Urinary bladder (tissue), 4 donors: Measurements from ENCODE around the gene TFPI. TPM values are rescaled to one million over a fixed set of nuclear protein-coding genes. Genes with fewer than 3 reads are reported as not detected.
"Not testable (repeated sequence)": the region's sequence is repeated elsewhere in the genome, so short reads cannot be mapped to it uniquely, and the experiment has no call there.

Experiments used
- DNase-seq: peaks from one replicate; pipeline ENCODE4 v3.0.0-alpha.2; 2015; ENCODE audit errors: extremely low spot score
- H3K27ac ChIP-seq: one replicate; pipeline ENCODE4 v1.5.1; 2013; ENCODE audit warnings: low read depth, mild to moderate bottlenecking, moderate library complexity
- H3K36me3 ChIP-seq: one replicate; pipeline ENCODE4 v1.6.1; 2013; ENCODE audit warnings: mild to moderate bottlenecking, moderate library complexity; ENCODE audit not compliant: insufficient read depth
- H3K4me1 ChIP-seq: one replicate; pipeline ENCODE4 v1.6.1; 2013; ENCODE audit warnings: mild to moderate bottlenecking, moderate library complexity; ENCODE audit not compliant: insufficient read depth
- H3K4me3 ChIP-seq: one replicate; pipeline ENCODE4 v1.5.1; 2013; ENCODE audit warnings: low read depth, low read length
- WGBS: extraction: QIAGEN DNeasy Blood & Tissue Kit; methylation state at CpG from one replicate; pipeline ENCODE4 v1.1.7; 2013; 5-methylcytosine and 5-hydroxymethylcytosine counted together
- polyA plus RNA-seq: library from polyadenylated mRNA; stranded (reverse); fragments of 200-250 nt; gene quantifications from one replicate; pipeline ENCODE4 v1.2.3, GENCODE V29; 2013
- total RNA-seq: library from RNA; depleted of rRNA; stranded (reverse); fragments of >200 nt; gene quantifications from one replicate; pipeline ENCODE4 v1.2.3, GENCODE V29; 2014
- donor health status: healthy with polysubstance abuse.
- donor health status: healthy.

Gene TFPI
- total and polyA plus RNA-seq, 2 donors: 63.3 to 177 TPM

GRCh38 chr2:187529248-187529976 is 24.8 kb downstream of the TFPI start:
- 90% methylated on average over 3 of the region's 3 CpGs for WGBS

DNA sequence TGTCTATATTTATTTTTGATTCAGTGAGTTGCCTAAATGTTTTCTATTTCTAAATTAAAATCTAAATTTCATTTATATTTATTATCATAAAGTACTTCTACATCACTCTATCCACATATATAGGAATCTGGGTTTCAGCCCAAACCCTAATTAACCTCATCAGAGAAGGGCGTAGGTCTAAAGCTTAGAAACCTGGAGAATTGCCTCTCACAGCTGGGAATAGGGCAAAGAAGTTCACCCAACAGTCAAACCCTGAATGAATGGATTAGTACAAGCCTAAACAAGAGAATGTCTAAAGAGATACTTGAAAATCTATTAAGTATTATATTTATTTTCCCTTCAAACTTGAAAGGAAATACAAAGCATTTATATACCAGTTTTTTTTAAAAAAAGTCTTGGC is 26.2 kb downstream of the TFPI start:
- Histone ChIP-seq H3K27ac (no peak overlapping the region), H3K36me3 (no peaks in the 10 kb centered on the region), H3K4me3 (no peak overlapping the region), H3K4me1 (no peaks in the 10 kb centered on the region)
- DNase-seq: no peak
- WGBS: 49% methylated on average over 1 of the region's 1 CpG

More at GRCh38 chr2:187529248-187529976, 24.8 kb downstream of the TFPI start:
- H3K4me1 ChIP-seq: no peaks in the 10 kb centered on the region
- no peak overlapping the region for H3K27ac ChIP-seq
- no peak overlapping the region for H3K4me3 ChIP-seq
- DNase-seq: no peak
- H3K36me3 ChIP-seq: no peaks in the 10 kb centered on the region

- H3K36me3 ChIP-seq: no peaks in the 10 kb centered on the region
- DNase-seq: no peak
- 19% methylated on average over 4 of the region's 4 CpGs for WGBS
- H3K4me1 ChIP-seq: no peaks in the 10 kb centered on the region
- H3K27ac ChIP-seq: no peak overlapping the region
- no peak overlapping the region for H3K4me3 ChIP-seq
Measured at GRCh38 chr2:187527262-187527661, 27.0 kb downstream of the TFPI start.

GRCh38 chr2:187526792-187527191 is 27.4 kb downstream of the TFPI start:
- Histone ChIP-seq H3K27ac (no peak overlapping the region), H3K4me3 (no peak overlapping the region), H3K36me3 (no peaks in the 10 kb centered on the region), H3K4me1 (no peaks in the 10 kb centered on the region)
- DNase-seq: no peak

DNA sequence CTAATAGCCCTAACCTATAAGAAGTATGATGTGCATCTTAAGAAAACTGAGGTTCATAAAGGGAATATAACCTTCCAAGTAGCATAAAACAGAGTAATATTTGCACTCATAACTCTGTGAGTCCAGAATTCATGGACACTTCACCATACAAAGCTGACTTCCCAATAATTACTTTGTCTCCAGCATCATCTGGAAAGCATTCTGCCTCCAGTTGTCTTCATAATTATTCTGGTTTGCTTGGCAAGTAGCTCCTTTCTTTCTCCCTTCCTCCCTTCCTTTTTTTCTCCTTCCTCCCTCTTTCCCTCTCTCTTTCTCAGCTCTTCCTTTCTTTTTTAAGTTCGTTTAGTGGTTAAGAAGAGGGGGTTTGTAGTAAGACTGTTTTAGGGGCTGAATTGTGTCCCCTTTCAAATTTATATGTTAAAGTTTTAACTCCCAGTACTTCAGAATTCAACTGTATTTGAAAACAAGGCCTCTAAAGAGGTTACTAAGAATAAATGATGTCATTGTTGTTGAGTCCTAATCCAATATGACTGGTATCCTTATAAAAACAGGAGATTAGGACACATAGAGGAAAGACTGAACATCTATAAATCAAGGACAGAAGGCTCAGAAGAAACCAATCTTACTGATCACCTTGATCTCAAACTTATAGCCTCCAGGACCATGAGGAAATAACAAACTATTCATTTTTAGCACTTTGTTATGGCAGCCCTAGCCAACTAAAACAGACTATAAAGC is 28.9 kb downstream of the TFPI start:
- Histone ChIP-seq H3K4me3 (no peak overlapping the region), H3K36me3 (no peaks in the 10 kb centered on the region), H3K4me1 (no peaks in the 10 kb centered on the region), H3K27ac (no peak overlapping the region)
- DNase-seq: no peak
- WGBS: 82% methylated on average over 1 of the region's 1 CpG

DNA sequence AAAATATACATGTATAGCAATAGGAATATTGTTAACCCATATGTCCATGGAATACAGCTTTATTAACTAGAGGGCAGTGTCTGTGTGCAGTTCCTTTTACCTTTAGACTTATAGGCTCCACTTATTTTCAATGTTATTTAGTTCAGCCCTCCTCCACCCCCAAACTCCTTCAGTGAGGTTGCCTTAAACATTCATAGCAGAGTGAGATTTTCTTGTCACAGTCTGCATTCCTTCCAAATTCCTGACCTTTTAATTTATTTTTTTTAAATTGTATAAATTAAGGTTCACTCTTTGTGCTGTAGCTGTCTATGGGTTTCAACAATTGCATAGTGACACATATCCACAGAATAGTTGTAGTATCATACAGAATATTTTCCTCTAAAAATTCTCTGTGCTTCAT is 30.9 kb downstream of the TFPI start:
- no peak overlapping the region for H3K4me3 ChIP-seq
- no peaks in the 10 kb centered on the region for H3K36me3 ChIP-seq
- H3K4me1 ChIP-seq: no peaks in the 10 kb centered on the region
- H3K27ac ChIP-seq: no peak overlapping the region
- no peak for DNase-seq

- 97% methylated on average over 7 of the region's 7 CpGs for WGBS
- Histone ChIP-seq H3K4me1 (no peaks in the 10 kb centered on the region), H3K4me3 (no peak overlapping the region), H3K27ac (no peak overlapping the region), H3K36me3 (no peaks in the 10 kb centered on the region)
- no peak for DNase-seq
Measured at GRCh38 chr2:187520121-187520624, 34.1 kb downstream of the TFPI start.

DNA sequence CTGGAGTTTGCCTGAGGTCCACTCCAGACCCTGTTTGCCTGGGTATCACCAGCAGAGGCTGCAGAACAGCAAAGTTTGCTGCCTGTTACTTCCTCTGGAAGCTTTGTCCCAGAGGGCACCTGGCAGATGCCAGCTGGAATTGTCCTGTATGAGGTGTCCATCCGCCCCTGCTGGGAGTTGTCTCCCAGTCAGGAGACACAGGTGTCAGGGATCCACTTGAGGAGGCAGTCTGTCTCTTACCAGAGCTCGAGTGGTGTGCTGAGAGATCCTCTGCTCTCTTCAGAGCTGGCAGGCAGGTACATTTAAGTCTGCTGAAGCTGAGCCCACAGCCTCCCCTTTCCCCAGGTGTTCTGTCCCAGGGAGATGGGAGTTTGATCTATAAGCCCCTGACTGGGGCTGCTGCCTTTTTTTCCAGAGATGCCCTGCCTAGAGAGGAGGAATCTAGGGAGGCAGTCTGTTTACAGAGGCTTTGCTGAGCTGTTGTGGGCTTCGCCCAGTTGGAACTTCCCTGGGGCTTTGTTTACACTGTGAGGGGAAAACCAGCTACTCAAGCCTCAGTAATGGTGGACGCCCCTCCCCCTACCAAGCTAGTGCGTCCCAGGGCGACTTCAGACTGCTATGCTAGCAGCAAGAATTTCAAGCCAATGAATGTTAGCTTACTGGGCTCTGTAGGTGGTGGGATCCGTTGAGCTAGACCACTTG is 34.7 kb downstream of the TFPI start:
- WGBS: 83% methylated on average over 7 of the region's 7 CpGs
- Histone ChIP-seq H3K4me3 (no peak overlapping the region), H3K36me3 (no peaks in the 10 kb centered on the region), H3K27ac (no peak overlapping the region), H3K4me1 (no peaks in the 10 kb centered on the region)
- no peak for DNase-seq

DNA sequence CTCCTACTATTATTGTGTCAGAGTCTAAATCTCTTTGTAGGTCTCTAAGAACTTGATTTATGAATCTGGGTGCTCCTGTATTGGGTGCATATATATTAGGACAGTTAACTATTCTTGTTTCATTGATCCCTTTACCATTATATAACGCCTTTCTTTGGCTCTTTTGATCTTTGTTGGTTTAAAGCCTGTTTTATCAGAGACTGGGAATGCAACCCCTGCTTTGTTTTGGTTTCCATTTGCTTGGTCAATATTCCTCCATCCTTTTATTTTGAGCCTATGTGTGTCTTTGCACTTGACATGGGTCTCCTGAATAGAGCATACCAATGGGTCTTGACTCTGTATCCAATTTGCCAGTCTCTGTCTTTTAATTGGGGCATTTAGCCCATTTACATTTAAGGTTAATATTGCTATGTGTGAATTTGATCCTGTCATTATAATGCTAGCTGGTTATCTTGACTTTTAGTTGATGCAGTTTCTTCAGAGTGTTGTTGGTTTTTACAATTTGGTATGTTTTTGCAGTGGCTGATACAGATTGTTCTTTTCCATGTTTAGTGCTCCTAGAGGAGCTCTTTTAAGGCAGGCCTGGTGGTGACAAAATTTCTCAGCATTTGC is 36.4 kb downstream of the TFPI start:
- not testable (repeated sequence) for H3K4me1 ChIP-seq, H3K4me3 ChIP-seq, H3K36me3 ChIP-seq, H3K27ac ChIP-seq, DNase-seq
- WGBS: 98% methylated on average over 1 of the region's 1 CpG

DNA sequence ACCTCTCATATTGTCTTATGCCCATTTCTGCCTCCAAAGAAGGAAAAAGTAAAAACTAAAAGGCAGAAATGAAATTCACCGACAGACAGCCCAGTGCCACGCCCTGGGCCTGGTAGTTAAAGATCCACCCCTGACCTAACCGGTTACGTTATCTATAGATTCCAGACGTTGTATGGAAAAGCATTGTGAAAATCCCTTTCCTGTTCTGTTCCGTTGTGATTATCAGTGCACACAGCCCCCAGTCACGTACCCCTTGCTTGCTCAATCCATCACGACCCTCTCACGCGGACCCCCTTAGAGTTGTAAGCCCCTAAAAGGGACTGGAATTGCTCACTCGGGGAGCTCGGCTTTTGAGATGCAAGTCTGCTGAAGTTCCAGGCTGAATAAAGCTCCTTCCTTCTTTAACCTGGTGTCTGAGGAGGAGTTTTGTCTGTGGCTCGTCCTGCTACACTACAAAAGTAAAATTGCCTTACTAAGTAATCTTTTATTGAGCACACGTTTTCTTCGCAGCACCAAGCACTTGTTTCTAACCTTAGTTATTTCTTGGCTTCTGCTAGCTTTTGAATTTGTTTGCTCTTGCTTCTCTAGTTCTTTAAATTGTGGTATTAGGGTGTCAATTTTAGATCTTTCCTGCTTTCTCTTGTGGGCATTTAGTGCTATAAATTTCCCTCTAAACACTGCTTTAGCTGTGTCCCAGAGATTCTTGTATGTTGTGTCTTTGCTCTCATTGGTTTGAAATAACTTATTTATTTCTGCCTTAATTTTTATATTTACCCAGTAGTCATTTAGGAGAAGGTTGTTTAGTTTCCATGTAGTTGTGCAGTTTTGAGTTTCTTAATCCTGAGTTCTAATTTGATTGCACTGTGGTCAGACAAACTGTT is 37.4 kb downstream of the TFPI start:
- not testable (repeated sequence) for DNase-seq, H3K27ac ChIP-seq, H3K36me3 ChIP-seq, H3K4me3 ChIP-seq, H3K4me1 ChIP-seq
- WGBS: 93% methylated on average over 15 of the region's 15 CpGs

- no peaks in the 10 kb centered on the region for H3K36me3 ChIP-seq
- no peaks in the 10 kb centered on the region for H3K4me1 ChIP-seq
- 96% methylated on average over 4 of the region's 4 CpGs for WGBS
- DNase-seq: no peak
- no peak overlapping the region for H3K4me3 ChIP-seq
- no peak overlapping the region for H3K27ac ChIP-seq
Measured at GRCh38 chr2:187514930-187515329, 39.3 kb downstream of the TFPI start.

DNA sequence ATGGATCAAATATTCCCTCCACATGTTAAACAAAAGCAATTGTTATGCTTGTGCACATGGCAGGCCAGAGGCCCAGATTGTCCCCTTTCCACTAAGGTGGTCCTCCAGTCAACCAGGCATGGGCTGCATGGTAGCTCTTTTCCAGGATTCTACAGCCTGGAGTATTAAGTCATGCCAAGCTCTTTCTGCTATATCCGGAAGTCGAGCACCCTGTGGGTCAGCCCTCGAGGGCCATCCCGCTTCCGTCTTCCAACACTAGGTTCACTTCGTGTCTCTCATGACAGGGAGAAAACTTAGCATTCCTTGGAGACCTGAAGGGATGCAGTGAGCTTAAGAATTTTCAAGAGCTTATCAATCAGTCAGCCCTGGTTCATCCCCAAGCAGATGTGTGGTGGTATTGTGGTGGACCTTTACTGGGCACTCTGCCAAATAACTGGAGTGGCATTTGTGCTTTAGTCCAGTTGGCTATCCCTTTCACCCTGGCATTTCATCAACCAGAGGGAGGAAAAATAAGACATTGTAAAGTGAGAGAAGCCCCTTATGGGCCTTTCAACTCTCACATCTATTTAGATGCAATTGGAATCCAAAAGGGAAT is 39.9 kb downstream of the TFPI start:
- H3K27ac ChIP-seq, DNase-seq, H3K4me1 ChIP-seq, H3K36me3 ChIP-seq, H3K4me3 ChIP-seq: not testable (repeated sequence)
- WGBS: 95% methylated on average over 6 of the region's 6 CpGs
